GM18951 (cell line): ENCODE data around the gene BEAN1.

Experiments
- POLR2A ChIP-seq: IDR thresholded peaks from 4 replicates; pipeline ENCODE4 v1.6.1; 2011; ENCODE audit warnings: mild to moderate bottlenecking; ENCODE audit not compliant: insufficient read length, insufficient read depth; ENCODE audit errors: extremely low read depth
- in situ Hi-C: fragments of 300-500 bp; cut with MboI; formaldehyde crosslinking; loops from one replicate; pipeline ENCODE4 v1.12.0; 2022; ENCODE audit warnings: low sequenced_read_pairs, mixed read lengths, inconsistent platforms; ENCODE audit not compliant: unreplicated experiment

BEAN1 gene

GRCh38 chr16:66432429-66432828 lies 5.3 kb downstream of the BEAN1 start:
- no peak for TF ChIP-seq POLR2A
- in situ Hi-C loops, result no loop called here

- in situ Hi-C loops, result no loop called here
- no peak for TF ChIP-seq POLR2A
Observed at GRCh38 chr16:66434619-66435430, 7.7 kb downstream of the BEAN1 start.

DNA sequence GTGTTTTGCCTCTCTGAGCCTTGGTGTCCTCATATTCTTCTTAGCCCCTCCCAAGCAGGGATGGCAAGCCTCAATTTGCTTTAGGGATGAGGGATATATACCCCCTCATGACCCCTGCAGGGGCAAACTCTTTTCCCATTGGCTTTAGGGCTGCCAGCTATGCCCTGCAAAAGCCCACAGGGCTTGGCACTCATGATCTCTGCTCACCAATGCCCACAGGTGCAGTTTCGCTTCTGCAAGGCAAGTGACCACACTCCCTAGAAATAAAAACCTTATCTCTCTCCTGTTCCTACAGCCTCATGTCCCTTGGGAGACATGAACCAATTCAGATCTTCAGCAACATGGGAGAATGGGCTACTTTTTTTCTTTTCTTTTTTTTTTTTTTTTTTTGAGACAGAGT lies 8.8 kb downstream of the BEAN1 start:
- in situ Hi-C loops, result no loop called here
- no peak for TF ChIP-seq POLR2A

DNA sequence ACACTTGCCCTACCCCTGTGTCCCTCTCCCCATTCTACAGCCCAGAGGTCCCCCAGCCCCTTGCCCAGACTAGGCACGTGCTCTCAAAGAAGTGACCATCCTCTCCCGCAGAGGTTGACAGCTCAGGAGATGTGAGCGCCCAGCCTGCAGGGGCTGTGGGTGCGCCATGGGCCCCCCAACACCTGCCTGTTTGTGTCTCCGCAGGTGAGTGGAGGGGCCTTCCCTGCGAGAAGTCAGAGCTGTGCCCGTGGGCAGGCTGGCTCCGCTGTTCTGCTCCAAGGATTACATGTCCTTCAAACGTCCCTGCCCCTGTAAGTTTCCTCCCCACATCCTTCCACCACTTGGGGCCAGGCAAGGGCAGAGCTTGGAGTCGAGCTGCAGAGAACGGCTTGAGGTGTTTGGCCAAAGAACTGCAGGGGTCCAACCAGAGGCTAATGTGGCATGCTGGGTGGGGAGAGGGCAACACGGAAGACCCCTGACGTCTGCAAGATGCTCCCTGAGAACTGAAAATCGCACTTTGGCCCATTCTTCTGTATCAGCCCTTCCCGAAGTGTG lies 10.4 kb downstream of the BEAN1 start:
- in situ Hi-C loops, result no loop called here
- TF ChIP-seq POLR2A, result no peak

DNA sequence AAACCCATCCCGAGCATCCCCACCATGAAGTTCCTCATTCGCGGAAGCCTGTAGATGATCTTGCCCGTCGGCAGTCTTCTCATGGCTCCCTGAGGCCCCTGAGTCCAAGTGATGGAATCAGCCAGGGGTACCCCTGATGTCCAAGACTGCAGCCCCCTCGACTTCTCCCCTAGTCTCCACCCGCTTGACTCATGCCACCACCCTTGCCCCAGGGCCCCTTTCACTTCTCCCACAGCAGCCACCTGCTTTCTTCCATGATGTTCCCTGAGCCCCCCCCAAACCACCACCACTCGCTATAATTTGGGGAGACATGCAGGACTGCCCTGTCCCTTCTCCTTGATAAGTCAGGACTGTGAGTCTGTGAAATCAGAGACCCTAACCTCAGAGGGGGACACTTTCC lies 11.4 kb downstream of the BEAN1 start:
- in situ Hi-C loops, result no loop called here
- no peak for TF ChIP-seq POLR2A

DNA sequence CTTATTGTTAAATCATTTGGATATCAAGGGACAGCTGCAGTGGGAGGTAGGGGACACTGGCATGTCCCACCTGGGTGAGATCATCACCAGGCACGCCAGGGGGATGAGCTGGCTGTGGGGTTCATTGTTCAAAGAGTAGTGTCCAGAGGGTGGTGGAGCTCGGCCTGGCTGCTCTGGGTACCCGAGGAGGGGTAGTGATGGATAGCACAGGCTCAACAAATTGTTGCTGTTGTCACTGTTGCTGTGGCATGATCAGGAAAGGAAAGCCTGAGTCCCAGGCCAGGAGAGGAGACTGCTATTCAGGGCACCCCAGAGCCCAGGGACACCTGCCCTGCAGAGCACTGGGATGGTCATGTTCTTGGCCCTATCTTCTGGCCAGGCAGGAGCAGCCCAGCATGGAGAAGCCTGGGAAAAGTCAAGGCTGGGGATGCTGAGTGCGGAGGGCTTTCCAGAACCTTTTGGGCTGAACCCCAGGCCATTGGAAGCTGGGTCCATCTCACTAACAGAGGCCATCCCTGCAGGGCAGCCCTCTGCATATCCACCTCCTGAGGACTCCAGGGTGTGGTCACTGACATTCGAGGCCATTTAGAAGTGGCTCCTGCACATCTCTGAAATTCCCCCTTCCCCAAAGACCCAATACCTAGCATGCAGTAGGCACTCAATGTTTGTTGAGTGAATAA lies 12.1 kb downstream of the BEAN1 start:
- in situ Hi-C loops, result no loop called here
- no peak for TF ChIP-seq POLR2A

DNA sequence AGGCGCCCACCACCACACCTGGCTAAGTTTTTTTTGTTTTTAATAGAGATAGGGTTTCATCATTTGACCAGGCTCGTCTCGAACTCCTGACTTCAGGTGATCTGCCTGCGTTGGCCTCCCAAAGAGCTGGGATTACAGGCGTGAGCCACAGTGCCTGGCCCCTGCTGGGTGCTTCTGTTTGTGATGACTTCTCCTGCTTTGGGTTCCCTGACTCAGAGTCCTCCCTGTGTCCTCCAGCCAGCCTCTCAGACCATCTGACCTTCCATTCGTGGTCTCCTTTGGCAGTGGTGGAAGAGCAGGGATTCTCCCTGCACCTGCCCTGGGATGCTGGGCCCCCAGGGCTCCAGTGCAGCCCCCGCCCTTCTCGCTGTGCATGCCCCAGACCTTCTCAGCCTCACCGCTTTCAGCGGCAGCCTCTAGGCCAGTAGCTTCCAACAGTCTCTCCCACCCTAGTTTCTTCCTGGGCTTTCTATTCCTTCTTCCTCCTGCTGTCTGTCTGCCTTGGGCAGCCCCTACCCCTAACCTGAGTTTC lies 13.2 kb downstream of the BEAN1 start:
- in situ Hi-C loops, result no loop called here
- no peak for TF ChIP-seq POLR2A

DNA sequence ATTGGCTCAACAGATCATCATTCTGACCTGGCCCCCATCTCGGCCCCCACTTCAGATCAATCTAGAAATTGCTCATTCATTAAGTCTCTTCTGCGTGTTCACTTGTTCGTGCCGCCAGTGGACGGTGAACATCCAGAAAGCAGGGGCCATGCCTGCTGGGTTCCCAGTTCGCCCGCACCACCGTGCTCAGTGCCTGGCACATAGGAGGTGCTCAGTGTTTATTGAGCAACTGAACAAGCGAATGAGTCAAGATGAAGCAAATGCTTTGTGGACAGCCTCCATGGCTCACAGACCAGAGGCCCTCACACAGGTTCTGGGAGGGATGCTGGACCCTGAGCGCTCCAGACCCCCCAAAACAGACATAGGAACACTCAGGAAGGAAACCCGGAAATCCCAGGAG lies 13.9 kb downstream of the BEAN1 start:
- in situ Hi-C loops, result no loop called here
- no peak for TF ChIP-seq POLR2A

DNA sequence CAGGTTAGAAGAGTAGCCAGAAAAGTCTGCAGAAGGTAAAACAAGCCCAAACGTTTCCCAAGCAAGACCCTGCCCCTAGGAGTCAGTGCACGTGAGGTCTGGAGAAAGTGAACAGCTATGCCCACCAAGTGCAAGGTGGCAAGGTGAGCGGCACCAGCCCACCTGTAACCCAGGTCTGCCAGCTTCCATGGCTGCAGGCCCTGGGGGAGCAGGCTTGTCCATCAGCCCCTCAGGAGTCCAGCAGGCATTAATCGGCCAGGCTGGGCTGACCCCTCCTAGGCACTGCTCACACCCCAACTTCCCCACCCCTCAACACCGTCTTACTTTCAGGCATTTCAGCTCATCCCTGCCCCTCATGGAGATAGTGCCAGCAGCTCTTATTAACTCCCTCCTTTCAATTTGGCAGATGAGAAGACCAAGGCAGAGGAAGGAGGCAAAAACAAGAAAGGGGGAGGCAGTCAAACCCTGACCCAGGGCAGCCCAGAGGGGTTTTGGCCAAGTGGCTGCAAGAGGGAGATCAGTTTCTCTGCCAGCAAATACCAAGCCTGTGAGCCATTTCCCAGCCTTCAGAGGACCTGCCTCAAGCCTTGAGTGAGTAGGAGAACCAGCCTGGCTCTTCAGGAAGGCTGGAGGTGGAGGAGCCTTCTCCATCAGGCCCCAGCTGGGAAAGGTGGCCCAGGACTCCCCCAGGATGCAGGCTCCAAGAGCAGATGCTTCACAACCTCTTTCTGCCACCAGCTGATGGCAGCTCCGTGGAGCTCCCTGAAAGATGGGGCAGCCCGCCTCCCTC lies 14.7 kb downstream of the BEAN1 start:
- in situ Hi-C loops, result no loop called here

DNA sequence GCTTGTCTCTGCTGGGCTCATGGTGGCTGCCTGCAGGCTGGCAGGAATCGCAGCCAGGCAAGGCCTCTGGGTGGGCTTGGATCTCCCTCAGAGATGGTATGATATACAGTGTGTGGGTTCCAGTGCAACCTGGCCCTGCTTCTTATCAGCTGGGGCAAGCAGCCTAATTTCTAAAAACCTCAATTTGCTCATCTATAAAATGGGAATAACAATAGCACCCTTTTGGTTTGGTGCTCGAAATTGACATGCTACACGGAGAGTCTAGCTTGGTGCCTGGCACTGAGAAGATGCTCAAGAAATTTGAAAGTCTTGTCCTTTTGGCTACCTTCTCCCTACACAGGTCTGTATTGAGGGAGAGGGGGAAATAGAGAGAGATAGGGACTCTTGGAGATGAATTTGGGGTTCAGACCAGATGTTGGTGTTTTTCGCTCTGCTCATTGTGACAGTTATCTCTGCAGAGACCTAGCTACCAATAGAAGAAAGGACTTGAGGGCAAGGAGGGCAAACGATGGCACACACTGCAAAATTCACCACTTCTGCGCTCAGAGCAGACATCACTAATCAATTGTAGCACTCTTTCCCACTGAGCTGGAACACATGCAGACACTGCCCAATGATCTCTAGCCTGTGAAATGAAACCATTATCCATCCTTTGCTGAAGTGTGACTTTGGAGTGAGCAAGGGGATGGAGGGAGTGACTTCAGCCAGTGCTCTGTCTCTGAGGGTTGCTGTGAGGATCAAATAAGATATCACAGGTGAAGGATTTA lies 15.6 kb downstream of the BEAN1 start:
- in situ Hi-C loops, result no loop called here
- TF ChIP-seq POLR2A, result no peak

More for the DNA sequence above, 14.7 kb downstream of the BEAN1 start:
- no peak for TF ChIP-seq POLR2A

DNA sequence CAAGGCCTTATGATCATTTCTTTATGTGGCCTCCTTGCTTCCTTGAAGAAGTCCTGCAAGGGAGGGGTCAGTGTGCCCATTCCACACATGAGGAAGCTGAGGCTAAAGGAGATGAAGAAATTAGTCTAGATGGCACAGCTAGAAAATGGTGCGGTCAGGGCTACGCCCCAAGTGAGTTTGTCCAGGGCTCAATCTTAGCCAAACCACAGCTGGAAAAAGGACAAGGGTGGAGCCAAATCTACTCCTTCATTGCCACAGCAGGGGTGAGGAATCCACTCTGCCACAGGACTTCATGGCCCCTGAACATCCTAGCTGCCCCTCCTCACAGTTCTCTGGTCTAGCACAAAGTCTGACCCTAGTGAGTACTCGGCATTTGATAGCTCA lies 16.2 kb downstream of the BEAN1 start:
- in situ Hi-C loops, result no loop called here

GRCh38 chr16:66444049-66444481 lies 17.0 kb downstream of the BEAN1 start:
- in situ Hi-C loops, result no loop called here

More for the DNA sequence above, 16.2 kb downstream of the BEAN1 start:
- TF ChIP-seq POLR2A, result no peak

DNA sequence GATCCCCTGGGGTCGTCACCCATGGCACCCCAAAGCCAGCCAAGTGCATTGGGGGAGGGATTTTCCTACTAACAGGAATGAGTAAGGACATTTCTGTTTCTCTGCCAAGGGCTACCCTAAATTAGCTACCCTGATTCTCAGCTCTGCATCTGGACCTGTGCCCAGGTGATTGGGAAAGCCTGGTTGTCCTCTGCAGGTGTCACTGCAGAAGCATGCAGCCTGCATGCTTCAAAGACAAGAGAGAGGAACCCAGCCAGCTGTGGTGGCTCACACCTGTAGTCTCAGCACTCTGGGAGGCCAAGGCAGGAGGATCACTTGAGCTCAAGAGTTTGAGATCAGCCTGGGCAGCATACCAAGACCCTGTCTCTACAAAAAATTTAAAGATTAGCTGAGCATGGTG lies 19.6 kb downstream of the BEAN1 start:
- no peak for TF ChIP-seq POLR2A
- in situ Hi-C loops, result no loop called here

More at GRCh38 chr16:66444049-66444481, 17.0 kb downstream of the BEAN1 start:
- TF ChIP-seq POLR2A, result no peak

- no peak for TF ChIP-seq POLR2A
- in situ Hi-C loops, result no loop called here
Observed at GRCh38 chr16:66447491-66447890, 20.4 kb downstream of the BEAN1 start.
